GM21360 (cell line): ENCODE results near the gene IHH.

Experiments
- ATAC-seq: cut with Tn5 transposase; IDR thresholded peaks from one replicate; pipeline ENCODE4 v1.9.1; 2021; ENCODE audit warnings: mild to moderate bottlenecking, moderate library complexity; ENCODE audit not compliant: unreplicated experiment

The IHH gene

DNA sequence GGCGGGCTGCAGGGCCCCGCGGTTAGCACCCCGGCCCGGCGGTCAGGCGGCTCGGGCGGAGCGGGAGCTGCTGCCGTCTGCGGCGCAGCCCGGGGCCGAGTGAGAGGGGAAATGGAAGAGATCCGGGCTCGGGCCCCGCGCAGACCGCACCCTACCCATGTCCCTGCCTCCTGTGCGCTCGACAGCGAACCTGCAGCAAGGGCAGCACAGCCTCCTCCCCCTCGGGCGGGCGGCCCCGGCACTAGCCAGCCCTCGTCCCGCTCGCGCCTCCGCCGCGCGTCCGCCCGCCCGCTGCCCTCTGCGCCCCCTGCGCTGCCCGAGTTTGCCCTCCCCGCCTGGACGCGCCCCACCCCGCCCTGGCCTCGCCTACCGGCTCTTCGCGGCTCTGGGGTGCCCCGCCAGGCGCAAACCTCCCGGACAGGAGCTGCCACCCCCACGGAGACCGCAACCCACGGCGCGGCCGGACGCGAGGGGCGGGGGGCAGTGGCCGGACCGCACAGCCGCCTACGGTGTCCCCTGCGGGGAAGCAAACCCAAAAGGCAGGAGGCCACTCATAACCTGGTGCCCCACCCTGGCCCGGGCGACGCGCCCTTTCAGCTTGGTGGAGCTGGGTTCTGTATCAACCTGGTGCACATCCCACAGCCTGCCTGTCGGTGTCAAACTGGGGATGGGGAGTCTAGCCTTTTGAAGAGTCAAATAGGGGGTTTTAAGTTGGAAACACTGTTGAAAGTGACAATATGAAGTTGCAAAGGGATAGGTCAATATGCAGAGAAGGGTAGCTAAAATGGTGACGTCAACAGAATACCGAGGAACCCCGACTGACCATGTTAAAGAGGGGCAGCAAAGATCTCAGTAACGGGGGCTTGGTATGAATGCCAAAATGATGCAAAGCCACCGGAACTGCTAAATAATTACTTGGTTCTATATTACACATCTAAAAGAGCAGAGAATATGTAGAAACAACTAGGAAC is at the start of gene IHH:
TSS of gene IHH (minus strand) at position 101 of the 971 bp plus-strand sequence. CDS start 454 bp downstream, outside the sequence.
- no peak for ATAC-seq

DNA sequence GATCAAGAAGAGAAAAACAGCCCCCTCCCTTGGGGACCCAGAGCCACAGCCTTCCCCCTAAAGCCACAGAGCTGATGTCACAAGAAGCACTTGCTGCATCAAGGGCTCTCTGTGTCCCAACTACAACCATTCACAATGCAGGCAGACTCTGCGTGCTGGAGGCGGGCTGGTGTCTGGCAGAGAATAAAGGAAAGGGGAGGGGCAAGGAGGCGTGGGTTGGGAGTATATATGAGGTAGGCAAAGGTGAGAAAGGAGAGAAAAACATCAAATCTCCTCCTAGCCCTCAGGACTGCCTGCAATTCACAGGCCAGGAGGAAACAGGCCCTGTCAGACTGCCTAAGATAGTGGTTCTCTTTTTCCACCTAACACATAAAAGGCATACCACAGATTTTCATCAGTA is 48.8 kb upstream of the IHH start:
- ATAC-seq, result no peak

DNA sequence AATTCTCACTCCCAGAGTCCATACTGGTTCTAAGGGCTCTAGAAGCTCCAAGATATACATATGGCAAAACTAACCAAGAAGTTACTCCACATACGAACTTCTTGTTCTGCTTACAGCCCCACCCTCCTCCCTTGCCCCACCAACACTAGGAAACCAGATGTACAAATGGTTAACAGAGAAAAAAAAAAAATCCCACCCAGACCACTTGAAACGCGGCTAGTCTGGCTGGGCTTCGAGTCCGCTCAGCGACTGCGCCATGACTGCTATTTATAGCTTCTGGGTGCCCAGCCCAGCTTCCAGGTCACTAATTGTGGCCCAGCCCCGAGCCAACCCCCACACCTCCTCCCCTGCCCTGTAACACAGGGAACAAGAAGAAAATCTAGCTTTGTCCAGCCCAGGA is 47.0 kb upstream of the IHH start:
- no peak for ATAC-seq

DNA sequence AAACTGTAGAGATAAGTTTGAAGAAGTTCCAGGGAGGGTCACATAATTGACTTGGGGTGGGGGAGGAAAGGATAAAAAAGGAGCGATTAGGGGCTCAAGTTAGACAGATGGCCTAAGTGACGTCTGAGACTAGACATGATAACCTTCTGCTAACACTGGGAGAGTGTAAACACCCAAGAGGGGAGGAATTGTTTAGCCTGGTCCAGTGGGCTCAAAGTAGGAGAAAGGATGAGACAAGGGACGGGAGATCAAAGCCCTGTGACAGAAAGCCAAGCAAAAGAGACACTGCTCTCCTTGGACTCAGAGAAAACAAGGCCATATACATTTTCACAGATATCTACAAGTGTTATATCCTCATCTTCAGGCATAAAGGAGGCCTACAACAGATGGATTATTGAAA is 45.5 kb upstream of the IHH start:
- no peak for ATAC-seq

DNA sequence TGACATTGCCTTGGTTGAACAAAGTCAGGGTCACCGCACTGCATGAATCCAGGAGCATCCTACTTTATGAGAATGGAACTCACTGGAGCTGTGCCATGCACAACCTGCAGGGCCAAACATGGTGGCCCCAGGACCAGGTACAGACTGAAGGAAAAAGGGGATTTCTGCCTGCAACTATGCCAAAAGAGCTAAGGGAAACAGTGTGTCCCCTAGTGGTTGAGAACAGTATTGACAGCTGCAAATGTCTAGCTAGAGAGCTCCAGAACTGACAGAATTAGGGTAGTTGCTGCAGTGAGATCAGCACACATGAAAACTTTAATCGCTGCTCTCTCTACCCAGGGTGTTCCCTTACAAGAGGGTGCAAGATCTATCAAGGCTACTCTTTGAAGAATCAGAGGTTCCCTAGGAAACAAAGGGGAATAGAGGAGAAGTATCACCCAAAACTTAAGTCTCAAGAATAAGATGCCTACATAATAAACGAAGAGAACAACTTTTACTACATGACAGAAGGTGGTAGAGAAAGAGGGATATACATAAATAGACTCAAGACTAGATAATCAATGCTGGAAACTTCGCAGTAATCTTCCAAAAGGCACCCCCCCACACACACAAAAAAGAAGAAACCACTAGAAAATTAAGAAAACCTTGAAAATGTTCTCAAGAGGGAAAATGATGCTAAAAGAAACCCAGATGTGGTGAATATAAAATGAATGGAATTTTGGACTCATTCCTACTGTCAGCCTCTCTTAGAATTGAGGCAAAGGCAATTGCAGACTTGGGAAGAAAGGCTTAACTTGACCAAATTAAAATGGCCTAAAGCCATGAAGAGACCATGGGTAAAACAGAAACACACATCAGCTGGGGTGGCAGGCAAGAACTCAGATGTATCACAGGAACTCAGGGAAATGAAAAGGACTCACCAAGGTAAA is 43.6 kb upstream of the IHH start:
- peak; percentile 64 for ATAC-seq

DNA sequence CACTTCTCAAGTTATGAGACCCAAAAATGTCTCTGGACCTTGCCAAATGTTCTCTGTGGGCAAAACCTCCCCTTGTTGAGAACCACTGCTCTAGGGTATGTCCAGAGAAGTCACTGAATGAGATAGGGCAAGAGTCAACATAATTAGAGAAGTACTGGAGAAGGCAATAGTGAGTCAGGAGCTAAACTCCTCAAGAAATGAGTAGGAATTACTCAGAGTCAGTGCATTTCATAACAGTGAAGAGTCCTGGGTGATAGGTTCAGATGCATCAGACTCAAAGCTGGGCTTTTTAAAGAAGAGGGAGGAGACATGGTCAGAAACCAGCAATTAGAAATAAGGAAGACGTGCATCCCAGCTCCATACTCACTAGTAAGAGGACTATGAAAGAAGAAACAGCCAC is 38.6 kb upstream of the IHH start:
- ATAC-seq, result no peak

DNA sequence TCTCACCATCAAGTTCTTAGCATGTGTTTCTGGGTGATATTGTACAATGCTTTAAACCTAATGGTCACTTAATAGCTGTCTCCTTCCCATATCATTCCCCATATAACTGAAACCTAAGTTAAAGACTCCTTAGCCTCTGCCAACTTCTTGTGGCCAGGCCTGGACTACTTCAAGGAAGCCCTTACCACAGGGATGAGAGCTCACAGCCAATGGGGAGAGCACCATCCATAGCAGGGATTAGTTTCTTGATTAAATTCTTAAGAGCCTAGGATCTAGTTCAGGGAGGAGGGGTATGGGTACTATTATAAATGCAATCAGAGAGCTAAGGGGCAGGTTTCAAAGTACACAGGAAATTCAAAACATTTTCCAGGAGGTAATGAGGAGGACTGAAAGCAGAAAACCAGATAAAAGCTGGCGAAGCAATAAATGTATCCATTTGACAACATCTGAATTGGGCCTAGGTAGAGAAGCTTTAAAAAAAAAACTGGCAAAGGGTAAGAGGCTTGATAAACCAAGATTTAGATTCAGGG is 34.8 kb upstream of the IHH start:
- no peak for ATAC-seq

DNA sequence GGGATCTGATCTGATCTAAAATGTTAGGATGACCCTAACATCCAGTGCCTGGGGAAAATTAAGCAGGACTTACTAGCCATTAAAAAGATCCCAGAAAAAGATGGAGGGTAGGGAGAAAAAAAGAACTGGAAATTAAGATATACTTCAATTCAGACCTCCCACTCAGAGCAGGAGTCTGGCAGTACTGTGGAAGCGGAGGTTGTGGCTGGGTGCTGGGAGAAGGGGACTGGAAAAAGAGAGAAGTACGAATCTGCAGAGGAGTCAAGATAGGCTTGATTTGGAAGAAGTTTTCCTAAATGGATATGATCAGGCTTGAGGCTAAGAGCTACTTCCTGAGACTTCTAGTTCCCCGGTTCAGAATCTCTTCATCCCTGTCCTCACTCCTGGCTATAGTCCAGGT is 33.5 kb upstream of the IHH start:
- ATAC-seq, result no peak

DNA sequence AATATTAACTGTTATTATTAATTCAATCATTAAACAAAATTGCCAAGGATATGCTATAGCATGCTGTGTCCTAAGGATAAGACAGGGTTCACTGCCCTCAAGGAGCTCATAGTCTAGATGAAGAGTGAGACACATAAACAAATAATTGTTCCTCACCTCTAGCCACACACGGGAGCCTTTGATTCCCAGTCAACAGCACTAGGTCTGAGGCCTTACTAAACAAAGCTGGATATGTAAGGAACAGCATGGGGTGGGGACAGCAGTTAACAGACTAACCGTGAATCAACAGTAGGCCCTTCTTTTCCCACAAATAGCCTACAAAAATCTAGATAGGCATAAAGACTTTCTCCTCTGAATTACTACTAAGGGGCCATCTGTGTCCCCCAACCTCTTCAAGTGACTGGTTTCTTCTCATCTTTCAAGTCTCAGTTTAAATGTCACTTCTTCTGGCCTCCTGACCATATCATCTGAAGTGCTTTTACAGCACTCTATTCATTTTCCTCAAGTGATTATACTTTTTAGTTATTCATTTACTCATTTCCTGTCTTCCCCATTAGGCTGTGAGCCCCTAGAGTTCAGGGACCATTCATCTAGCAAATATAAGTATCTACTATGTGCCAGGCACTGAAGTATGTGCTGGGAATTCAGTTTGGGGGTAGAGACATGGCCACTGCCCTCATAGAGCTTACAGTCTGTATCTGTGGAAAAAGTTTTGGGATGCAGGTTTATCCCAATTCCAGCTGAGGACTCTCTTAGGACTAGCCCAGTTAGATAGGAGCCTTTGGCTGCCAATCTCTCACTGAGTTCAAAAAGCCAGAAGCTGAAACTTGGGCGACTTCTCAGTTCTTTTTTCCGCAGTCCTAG is 29.9 kb upstream of the IHH start:
- ATAC-seq, result no peak

DNA sequence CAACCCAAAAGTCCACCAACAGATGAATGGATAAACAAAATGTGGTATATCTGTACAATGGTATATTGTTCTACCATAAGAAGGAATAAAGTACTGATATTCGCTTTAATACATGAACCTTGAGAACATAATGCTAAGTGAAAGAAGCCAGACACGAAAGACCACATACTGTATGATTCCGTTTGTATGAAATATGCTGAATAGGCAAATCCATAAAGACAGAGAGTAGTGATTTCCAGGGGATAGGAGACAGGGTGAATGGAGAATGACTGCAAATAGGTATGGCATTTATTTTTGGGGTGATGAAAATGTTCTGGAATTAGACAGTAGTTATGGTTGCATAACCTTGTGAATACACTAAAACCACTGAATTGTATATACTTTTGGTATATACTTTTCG is 28.6 kb upstream of the IHH start:
- ATAC-seq, result no peak

DNA sequence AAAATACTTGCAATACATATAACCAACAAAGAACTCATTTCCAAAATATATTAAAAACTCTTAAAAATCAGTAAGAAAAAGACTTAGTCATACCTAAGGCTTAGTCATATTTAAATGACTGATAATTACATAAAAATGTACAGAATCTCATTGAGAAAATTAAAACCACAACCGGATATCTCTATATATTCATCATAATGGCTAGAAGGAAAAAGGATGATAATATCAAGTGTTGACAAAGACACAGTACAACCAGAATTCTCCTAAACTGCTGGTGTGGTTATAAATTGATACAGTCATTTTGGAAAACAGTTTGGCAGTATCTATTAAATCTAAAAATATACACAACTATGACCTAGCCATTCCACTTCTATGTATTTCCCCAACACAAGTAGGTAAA is 27.1 kb upstream of the IHH start:
- no peak for ATAC-seq

DNA sequence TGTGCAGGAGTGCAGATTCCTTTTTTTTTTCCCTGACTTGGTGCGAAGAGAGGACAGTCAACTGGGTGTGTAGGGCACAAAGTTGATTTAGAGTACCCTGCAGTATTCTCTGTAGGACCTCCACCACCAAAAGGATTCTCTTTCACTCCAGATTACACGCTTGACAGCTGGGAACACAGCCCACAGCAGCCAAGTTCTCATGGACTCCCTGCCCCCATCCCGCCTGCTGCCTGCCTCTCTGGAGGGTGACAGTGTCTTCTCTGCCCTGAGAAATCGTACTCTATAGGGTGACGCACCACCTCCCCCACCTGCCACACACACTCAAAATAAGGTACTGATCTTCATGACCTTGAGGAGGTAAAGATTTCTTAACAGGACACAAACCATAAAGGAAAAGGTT is 26.6 kb upstream of the IHH start:
- ATAC-seq, result no peak

DNA sequence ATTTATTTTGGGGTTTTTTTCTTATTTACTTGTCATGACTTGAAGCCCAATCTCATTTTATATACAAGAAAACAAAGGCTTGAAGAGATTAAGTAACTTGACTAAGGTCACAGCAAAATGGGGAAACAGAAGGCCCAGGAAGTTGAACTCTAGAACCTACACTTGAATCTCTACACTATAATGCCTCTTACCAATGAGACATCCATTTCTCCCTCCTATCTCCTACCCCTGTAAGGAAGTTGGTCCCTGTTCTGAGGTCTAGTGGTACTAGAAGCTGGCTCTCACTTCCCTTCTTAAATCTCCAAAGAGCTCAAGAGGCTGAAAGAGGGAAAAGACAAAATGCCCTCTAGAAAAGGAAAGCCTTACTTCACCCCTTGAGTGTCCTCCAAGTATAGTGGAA is 25.5 kb upstream of the IHH start:
- no peak for ATAC-seq

DNA sequence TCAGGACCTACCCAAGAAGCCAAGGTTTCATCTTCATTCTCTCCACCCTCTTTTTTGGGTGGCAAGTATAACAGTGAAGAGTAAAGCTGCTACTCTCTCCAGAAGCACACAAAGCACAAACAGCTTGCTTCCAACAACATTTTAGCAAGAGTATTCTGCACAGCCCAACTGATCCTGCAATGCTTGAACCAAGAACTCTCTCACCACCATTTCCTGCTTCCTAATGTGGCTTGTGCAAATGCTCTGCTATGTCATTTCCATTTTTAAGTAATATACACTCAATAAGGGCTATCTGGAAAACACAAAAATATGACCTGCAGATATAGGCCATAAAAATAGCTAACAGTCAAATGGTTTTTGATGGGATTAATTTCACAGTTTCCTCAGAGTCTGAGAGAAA is 24.1 kb upstream of the IHH start:
- ATAC-seq, result no peak

DNA sequence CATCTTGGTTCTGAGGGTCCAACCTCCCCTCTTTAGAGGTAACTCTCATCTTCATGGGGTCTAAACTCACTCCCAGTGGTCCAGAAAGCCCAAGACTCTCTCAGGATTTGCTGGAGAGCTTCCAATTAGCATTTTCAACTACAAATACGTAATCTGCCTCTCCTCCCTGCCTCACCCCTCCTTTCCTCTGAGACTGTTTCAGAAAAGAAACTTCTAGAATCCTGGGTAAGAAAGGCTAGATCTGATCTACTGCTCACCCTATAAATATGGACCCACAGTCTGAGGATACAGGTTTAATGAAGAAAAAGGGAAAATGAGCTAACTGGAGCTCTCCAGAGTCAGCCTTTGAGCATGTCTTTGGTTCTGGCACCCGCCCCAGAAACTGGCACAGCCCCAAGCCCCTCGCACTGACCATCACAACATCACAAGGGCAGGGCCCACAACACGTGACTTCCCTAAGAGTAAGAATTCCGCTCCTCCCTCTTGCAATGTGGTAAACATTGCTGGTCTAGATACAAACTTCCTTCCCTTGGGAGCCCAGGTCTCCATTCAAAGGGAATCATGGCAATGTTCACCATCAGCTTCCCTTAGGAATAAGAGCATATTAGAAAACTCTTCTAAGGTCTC is 21.7 kb upstream of the IHH start:
- ATAC-seq, result no peak

DNA sequence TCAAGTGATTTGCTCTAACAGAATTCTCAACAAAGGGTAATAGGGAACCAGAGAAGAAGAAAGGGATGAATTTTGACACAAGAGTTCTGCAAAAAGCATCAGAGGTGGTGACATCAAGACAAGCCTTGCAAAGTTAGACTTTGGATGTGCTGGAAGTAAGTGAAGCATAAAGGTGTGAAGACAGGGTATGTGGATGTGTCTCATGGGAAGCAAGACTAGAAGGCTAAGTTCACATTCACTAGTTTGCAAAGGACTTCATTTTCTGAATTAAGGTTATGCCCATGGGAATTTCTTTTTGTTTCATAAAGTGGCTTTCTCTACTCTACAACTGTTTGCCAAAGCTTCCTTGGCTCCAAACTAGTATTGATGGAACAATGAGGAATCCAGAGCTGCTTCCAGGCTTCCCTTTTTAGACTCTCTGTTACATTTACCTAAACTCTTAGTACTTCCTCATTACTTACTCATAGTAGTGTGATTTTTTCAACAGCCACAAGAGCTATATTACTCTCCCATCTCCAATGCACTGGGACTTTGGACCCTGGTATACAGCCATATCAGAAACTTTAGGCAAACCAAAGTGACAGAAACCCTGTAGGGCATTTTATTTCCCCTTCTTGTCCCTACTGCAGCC is 21.1 kb upstream of the IHH start:
- no peak for ATAC-seq

DNA sequence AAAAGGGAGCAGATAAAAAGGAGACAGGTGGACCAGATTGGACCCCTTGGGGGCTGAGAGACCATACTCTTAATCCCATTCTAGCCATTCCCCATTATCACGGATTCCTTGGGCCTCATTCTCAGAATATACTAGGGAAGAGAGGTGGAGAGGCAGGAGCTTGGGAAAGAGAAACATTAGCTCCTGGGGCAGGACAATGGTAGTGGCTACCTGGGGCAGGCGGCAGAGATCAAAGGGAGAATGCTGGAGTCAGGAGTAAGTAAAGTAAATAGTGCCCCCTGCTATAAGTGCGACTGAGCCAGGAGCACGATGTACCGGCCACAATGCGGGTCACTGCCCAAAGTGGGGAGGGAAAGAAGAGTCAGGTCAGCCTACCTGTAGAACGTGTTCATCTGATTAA is 20.4 kb upstream of the IHH start:
- no peak for ATAC-seq

DNA sequence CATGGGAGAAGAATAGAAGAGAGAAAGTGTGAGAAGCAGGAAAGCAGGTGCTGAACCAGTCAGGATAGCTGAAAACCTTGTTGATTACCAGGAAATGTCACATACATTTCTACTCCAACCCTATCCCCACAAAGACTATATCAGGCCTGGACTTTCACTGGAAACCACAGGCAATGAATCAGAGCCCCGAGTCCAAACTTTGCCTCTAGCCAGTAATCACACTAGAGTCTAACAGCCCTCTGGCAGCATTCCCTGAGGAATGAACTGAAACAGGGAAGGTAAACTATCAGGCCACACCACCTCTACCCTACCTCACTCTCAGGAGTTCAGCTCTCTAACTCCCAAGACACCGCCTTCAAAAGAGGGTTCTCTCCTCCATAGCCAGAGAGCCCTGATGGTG is 18.7 kb upstream of the IHH start:
- ATAC-seq, result no peak

DNA sequence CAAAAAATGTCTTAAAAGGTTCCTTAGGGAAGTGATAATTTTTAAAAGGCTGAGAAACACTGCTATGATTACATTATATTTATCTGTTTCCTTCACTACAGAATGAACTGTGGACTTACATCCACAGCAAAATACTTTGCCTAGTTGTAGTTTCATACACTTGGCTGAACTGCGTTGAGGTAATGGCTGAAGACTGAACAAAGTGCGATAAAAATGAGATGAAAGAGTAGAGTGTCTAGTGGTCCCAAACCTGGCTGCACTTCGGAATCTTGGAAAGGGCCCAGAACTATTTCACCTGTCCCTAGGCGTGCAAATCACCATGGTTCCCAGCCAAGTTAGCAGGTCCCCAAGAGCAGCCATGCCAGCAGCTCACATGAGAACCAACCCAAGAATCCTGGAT is 18.2 kb upstream of the IHH start:
- no peak for ATAC-seq

DNA sequence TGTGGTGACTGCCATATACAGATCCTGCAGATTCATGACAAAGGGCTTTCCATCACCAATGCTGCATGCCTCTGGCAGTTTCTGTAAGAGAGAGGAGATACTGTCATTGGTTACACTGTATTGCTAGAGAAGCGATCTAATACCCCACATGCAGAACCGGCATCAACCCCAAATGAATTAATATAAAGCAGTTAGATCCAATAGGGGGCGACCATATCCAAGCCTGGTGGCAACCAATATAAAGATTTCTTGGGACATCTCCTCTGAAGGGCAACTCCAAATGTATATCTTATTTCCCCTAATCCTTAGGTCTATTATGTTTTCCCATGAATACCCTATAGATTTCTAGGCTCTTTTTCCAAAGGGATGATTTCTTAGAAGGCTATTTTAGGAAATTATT is 17.4 kb upstream of the IHH start:
- no peak for ATAC-seq
